Fibroblast of lung (primary cell): ENCODE data around the gene SNAPIN. TPM values are rescaled to one million over a fixed set of nuclear protein-coding genes. Genes with fewer than 3 reads are reported as not detected.
A peak's percentile ranks its signal among the peaks of the same experiment; 100 is the strongest.

Experiments
- DNase-seq, 2 donors: peaks; one replicate each; pipeline versions ENCODE4 v3.0.0 to v3.0.0-alpha.2; 2010; ENCODE audit warnings: low read depth in 2 of 2
- H2AFZ ChIP-seq: 2 replicates; pipeline ENCODE4 v1.5.1; 2012; ENCODE audit warnings: low read length, control low read depth, inconsistent platforms
- H3K27ac ChIP-seq: 2 replicates; pipeline ENCODE4 v1.5.1; 2011; ENCODE audit warnings: low read length, control low read depth; ENCODE audit not compliant: insufficient read depth
- H3K27me3 ChIP-seq: 2 replicates; pipeline ENCODE4 v1.5.1; 2011; ENCODE audit warnings: mild to moderate bottlenecking, low read length; ENCODE audit not compliant: control insufficient read depth, insufficient read depth
- H3K36me3 ChIP-seq: 2 replicates; pipeline ENCODE4 v1.5.1; 2011; ENCODE audit warnings: low read length; ENCODE audit not compliant: control insufficient read depth, insufficient read depth
- H3K4me1 ChIP-seq: 2 replicates; pipeline ENCODE4 v1.5.1; 2011; ENCODE audit warnings: low read length; ENCODE audit not compliant: control insufficient read depth, insufficient read depth; ENCODE audit errors: extremely low read depth
- H3K4me2 ChIP-seq: 2 replicates; pipeline ENCODE4 v1.5.1; 2011; ENCODE audit warnings: low read length, control low read depth; ENCODE audit not compliant: insufficient read depth; ENCODE audit errors: extremely low read depth
- H3K4me3 ChIP-seq, 4 experiments: fragments of 200-600 bp in 1 of 4; sonication (generic) in 1 of 4; replicated peaks in 1 of 4; 2 replicates each; pipeline ENCODE4 v1.5.1; 2011 to 2016; ENCODE audit warnings: low read length in 4 of 4, low read depth in 3 of 4, mild to moderate bottlenecking in 3 of 4, control low read depth in 2 of 4, inconsistent platforms in 1 of 4, mixed read lengths in 1 of 4; ENCODE audit not compliant: insufficient read depth in 1 of 4; ENCODE audit errors: control extremely low read depth in 1 of 4
- H3K79me2 ChIP-seq: 2 replicates; pipeline ENCODE4 v1.5.1; 2012; ENCODE audit warnings: mild to moderate bottlenecking, low read length, inconsistent platforms; ENCODE audit not compliant: control insufficient read depth, insufficient read depth
- H3K9ac ChIP-seq: 2 replicates; pipeline ENCODE4 v1.5.1; 2011; ENCODE audit warnings: mild to moderate bottlenecking, low read length, control low read depth; ENCODE audit not compliant: insufficient read depth
- H3K9me3 ChIP-seq: 2 replicates; pipeline ENCODE4 v1.5.1; 2012; ENCODE audit warnings: low read depth, low read length; ENCODE audit not compliant: control insufficient read depth, insufficient read depth
- H4K20me1 ChIP-seq: 2 replicates; pipeline ENCODE4 v1.5.1; 2011; ENCODE audit warnings: low read length; ENCODE audit not compliant: control insufficient read depth, insufficient read depth; ENCODE audit errors: extremely low read depth
- CTCF ChIP-seq, 2 donors: IDR thresholded peaks in 1 of 2; conservative IDR thresholded peaks in 1 of 2; 1 replicate in 1 of 2; 2 replicates in 1 of 2; pipeline ENCODE4 v1.5.1; 2011 to 2012; ENCODE audit warnings: low read length in 2 of 2, control low read depth in 1 of 2, inconsistent platforms in 1 of 2, low read depth in 1 of 2, mild to moderate bottlenecking in 1 of 2
- EZH2 ChIP-seq: IDR thresholded peaks from 2 replicates; pipeline ENCODE4 v1.5.1; 2012; ENCODE audit warnings: low read length, control low read depth, mild to moderate bottlenecking; ENCODE audit errors: missing control alignments
- polyA plus RNA-seq, 2 donors: library from polyadenylated mRNA; depleted of rRNA in 1 of 2; stranded (reverse) in 1 of 2; unstranded in 1 of 2; fragments of >200 nt; gene quantifications; 2 replicates each; pipeline ENCODE4 v1.2.1, GENCODE V29; 2011 to 2012; ENCODE audit warnings: missing spikeins in 1 of 2
- total RNA-seq: library from RNA; depleted of rRNA; stranded (reverse); fragments of >200 nt; gene quantifications from 2 replicates; pipeline ENCODE4 v1.2.1, GENCODE V29; 2014

Gene SNAPIN
- total and polyA plus RNA-seq, 2 donors (not counting 1 experiment from before 2014, with no cell fraction given), result 56.8 to 76.5 TPM

DNA sequence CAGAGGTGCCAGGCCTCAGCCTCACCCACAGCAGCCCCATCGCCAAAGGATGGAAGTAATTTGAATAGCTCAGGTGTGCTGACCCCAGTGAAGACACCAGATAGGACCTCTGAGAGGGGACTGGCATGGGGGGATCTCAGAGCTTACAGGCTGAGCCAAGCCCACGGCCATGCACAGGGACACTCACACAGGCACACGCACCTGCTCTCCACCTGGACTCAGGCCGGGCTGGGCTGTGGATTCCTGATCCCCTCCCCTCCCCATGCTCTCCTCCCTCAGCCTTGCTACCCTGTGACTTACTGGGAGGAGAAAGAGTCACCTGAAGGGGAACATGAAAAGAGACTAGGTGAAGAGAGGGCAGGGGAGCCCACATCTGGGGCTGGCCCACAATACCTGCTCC, 35.0 kb downstream of the SNAPIN start:
- H3K79me2 ChIP-seq, result no peaks in the 10 kb centered on the region
- H3K9me3 ChIP-seq, result no peaks in the 10 kb centered on the region
- no peak overlapping the region for H3K27ac ChIP-seq
- no peaks in the 10 kb centered on the region for H4K20me1 ChIP-seq
- H3K9ac ChIP-seq, result no peak overlapping the region
- H3K4me1 ChIP-seq, result peaks cover 4% of the 10 kb centered on the region
- H3K27me3 ChIP-seq, result peaks cover 6% of the 10 kb centered on the region
- no peak for DNase-seq
- H2AFZ ChIP-seq, result no peak overlapping the region
- TF ChIP-seq CTCF (conservative IDR thresholded peaks at IDR 0.05 in 1 of 2, IDR thresholded peaks at IDR 0.05 in 1 of 2; ENCODE audit: low read depth in 1 of 2, low read length in 2 of 2) (no peak), EZH2 (no peak)
- no peaks in the 10 kb centered on the region for H3K36me3 ChIP-seq
- no peak overlapping the region for H3K4me2 ChIP-seq
- H3K4me3 ChIP-seq, result no peak overlapping the region

DNA sequence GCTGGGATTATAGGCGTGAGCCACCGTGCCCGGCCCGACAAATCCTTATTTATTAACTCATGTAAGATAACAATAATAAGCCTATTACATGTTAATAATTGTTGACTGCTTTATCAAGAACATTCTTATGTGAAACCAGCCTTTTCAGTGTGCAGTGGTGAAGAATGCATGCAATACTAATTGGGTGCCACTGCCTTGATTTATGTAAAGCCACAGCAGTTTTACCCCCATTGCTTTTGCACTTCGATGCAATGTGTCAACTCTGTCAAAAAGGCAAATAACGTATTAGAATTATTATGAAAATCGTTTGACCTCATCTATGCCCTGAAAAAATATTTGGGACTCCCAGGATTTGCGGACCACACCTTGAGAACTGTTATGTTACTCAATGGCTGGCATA, 38.2 kb downstream of the SNAPIN start:
- Histone ChIP-seq H4K20me1 (no peaks in the 10 kb centered on the region), H3K4me2 (no peak overlapping the region), H3K4me3 (no peak overlapping the region), H3K27me3 (peaks cover 6% of the 10 kb centered on the region), H3K9ac (no peak overlapping the region), H3K27ac (no peak overlapping the region), H3K9me3 (no peaks in the 10 kb centered on the region), H2AFZ (no peak overlapping the region), H3K4me1 (peaks cover 8% of the 10 kb centered on the region), H3K79me2 (no peaks in the 10 kb centered on the region), H3K36me3 (no peaks in the 10 kb centered on the region)
- DNase-seq, result no peak
- TF ChIP-seq CTCF (conservative IDR thresholded peaks at IDR 0.05 in 1 of 2, IDR thresholded peaks at IDR 0.05 in 1 of 2; ENCODE audit: low read depth in 1 of 2, low read length in 2 of 2) (no peak), EZH2 (no peak)

DNA sequence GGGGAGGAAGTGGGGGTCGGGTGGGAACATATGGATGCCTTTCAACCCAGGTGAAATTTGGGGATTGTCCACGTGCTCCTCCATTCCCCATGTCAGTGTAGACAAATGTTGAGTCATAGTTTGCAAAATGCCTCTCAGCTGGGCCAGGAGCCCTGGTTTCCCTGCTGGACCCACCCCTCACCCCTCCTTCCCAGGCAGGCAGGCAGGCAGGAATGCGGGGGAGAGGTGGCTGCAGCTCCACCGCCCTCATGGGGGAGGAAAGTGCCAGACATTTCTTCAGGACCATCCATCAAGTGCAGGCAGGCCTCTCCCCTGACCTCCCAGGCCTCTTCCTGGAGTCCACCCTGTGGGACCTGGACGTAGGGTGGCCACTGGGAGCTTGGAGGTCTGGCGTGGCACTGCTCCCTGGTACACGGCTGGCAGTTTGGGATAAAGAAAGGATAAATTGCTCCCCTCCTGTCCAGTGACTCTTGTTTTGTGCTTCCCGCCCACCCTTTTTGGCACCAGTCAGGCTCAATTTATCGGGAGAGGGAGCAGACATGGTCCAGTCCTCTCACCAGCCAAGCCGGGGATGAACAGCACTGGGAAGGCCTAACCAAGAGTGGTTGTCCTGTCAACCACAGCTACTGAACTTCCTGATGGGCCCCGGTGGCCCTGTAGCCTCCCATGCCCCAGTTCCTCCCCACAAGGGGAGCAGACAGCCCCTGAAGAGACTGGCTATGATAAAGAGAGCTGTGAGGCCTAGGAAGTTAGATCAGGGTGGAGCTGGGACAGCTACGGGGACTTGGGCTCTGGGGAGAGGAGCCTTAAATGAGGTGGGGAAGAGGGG, 38.9 kb downstream of the SNAPIN start:
- DNase-seq, result peak; percentile 50 to 79
- Histone ChIP-seq H2AFZ (peak overlapping the region; percentile 5), H3K4me3 (no peak overlapping the region), H3K9ac (no peak overlapping the region), H4K20me1 (no peaks in the 10 kb centered on the region), H3K27me3 (peaks cover 6% of the 10 kb centered on the region), H3K4me1 (peaks cover 8% of the 10 kb centered on the region), H3K4me2 (no peak overlapping the region), H3K36me3 (no peaks in the 10 kb centered on the region), H3K9me3 (no peaks in the 10 kb centered on the region), H3K27ac (no peak overlapping the region), H3K79me2 (no peaks in the 10 kb centered on the region)
- TF ChIP-seq EZH2, result no peak
- TF ChIP-seq CTCF (conservative IDR thresholded peaks at IDR 0.05 in 1 of 2, IDR thresholded peaks at IDR 0.05 in 1 of 2; ENCODE audit: low read depth in 1 of 2, low read length in 2 of 2), result no peak
